BLaER1 (cell line): ENCODE measurements around the gene TENM3.

ENCODE experiments used
- H3K27ac ChIP-seq: shearing (Covaris generic); formaldehyde crosslinking; 2 replicates; pipeline ENCODE4 v1.8.1; 2022
- H3K27me3 ChIP-seq: shearing (Covaris generic); formaldehyde crosslinking; 2 replicates; pipeline ENCODE4 v1.8.1; 2022
- H3K36me3 ChIP-seq: shearing (Covaris generic); formaldehyde crosslinking; 2 replicates; pipeline ENCODE4 v1.8.1; 2022
- H3K4me1 ChIP-seq: shearing (Covaris generic); formaldehyde crosslinking; 2 replicates; pipeline ENCODE4 v1.8.1; 2022
- H3K4me2 ChIP-seq: shearing (Covaris generic); formaldehyde crosslinking; 2 replicates; pipeline ENCODE4 v1.8.1; 2022
- H3K4me3 ChIP-seq: shearing (Covaris generic); formaldehyde crosslinking; 2 replicates; pipeline ENCODE4 v1.8.1; 2022
- H3K9ac ChIP-seq: shearing (Covaris generic); formaldehyde crosslinking; 2 replicates; pipeline ENCODE4 v1.8.1; 2022
- H3K9me3 ChIP-seq: shearing (Covaris generic); formaldehyde crosslinking; 2 replicates; pipeline ENCODE4 v1.8.1; 2022
- H4K20me1 ChIP-seq: shearing (Covaris generic); formaldehyde crosslinking; 2 replicates; pipeline ENCODE4 v1.8.1; 2022
- Cebpa-rat ChIP-seq: shearing (Covaris generic); IDR thresholded peaks from 2 replicates; pipeline ENCODE4 v1.8.1; 2022

TENM3 gene

DNA sequence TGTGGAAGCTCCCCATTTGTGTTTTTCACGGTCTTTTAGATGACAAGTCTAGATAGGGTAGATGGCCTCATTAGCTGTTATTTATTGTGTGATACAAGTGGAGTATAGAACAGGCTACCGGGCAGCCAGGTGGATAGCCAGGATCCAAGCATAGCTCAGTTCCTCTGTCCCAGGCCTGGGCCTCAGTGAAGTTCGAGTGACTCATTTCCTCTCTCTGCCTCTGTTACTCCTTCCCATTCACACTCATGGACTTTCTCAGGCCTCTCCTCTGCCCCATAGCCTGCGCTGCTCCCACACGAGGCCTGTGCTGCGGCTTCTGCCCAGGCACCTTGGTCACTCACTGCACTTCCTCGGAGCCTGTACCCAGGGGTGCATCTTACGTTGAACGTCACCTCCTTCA is 54.5 kb downstream of the TENM3 start:
- Histone ChIP-seq H3K9me3 (no peaks in the 10 kb centered on the region), H3K4me3 (no peak overlapping the region), H3K9ac (no peak overlapping the region), H3K4me1 (0 out of 2 replicates have a peak, but pooled peaks cover 2% of the 10 kb centered on the region), H4K20me1 (no peaks in the 10 kb centered on the region), H3K27me3 (no peaks in the 10 kb centered on the region), H3K36me3 (no peaks in the 10 kb centered on the region), H3K27ac (no peak overlapping the region), H3K4me2 (no peak overlapping the region)
- no peak for TF ChIP-seq Cebpa-rat

DNA sequence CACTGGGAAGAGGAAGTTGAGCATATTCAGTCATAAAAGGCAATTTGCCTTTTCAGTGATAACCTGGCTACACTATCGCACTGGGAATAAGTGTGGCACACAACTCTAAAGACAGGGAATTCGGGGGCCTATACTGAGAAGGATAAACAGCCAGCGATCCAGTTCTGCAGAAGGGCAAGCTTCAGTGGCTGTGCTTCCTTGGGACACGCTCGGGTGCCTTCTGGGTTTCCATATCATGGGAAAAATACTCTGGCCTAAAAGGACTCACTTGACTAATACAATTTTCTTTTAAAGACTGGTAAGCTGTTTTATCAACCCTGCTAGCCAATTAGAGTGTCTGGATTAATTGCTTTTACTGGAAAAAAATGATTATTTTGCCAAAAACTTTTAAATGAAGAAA is 58.5 kb downstream of the TENM3 start:
- no peaks in the 10 kb centered on the region for H3K36me3 ChIP-seq
- H3K9ac ChIP-seq = no peak overlapping the region
- no peak overlapping the region for H3K27ac ChIP-seq
- H4K20me1 ChIP-seq = no peaks in the 10 kb centered on the region
- no peaks in the 10 kb centered on the region for H3K9me3 ChIP-seq
- H3K4me3 ChIP-seq = no peak overlapping the region
- TF ChIP-seq Cebpa-rat = no peak
- no peaks in the 10 kb centered on the region for H3K27me3 ChIP-seq
- no peak overlapping the region for H3K4me2 ChIP-seq
- H3K4me1 ChIP-seq = no peaks in the 10 kb centered on the region

DNA sequence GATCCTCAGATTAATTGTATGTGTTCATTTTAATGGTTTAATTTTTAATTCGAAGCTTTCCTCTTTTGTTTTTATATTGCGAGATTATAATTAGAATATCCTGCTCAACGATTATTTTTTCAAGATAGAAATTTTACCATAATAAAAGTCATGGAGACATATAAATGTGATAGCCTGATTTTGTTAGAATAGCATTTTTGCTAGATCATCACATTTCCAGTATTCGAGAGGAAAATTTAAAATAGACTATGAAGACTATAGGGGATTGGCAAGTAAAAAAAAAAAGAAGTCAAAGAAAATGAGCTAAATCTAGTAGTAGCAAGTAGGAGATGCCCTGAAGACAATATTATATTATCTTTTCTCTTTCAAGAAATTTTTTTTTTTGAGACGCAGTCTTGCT is 60.6 kb downstream of the TENM3 start:
- Histone ChIP-seq H4K20me1 (no peaks in the 10 kb centered on the region), H3K27me3 (no peaks in the 10 kb centered on the region), H3K4me3 (no peak overlapping the region), H3K36me3 (no peaks in the 10 kb centered on the region), H3K9me3 (no peaks in the 10 kb centered on the region), H3K4me2 (no peak overlapping the region), H3K27ac (no peak overlapping the region), H3K9ac (no peak overlapping the region), H3K4me1 (no peaks in the 10 kb centered on the region)
- TF ChIP-seq Cebpa-rat = no peak

DNA sequence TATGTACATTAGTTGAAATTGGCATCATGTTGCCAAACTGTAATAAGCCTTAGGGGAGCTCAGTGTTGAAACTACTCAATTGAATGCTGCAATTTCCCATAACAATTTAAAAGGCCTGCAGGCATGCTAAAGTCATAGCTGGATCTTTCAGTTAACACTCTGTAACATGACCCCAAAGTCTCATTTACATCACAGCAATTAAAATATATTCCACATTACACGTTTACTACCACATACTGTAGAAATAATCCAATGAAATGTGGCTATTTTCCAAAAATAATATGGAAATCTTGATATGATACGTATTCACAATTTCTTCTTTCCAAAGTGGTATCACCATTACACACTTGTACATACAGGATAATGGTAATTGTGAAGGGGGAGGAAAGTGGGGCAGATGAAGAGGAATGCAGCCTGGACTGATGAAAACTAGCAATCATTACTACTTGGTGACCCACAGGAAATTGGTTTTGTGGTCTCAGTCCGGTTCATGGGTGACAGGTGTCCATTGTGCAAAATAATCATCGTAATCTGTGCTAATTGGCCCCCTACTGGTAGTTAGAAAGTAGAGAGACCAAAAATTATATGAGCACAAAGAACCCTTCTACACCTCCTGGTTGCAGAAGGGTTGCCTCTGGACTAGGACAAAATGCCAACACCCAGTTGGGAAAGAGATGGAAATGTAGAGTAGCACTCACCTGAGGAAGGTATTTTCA is 63.7 kb downstream of the TENM3 start:
- Histone ChIP-seq H3K27me3 (no peaks in the 10 kb centered on the region), H3K9ac (no peak overlapping the region), H3K4me2 (no peak overlapping the region), H3K36me3 (no peaks in the 10 kb centered on the region), H3K4me3 (no peak overlapping the region), H4K20me1 (no peaks in the 10 kb centered on the region), H3K4me1 (no peaks in the 10 kb centered on the region), H3K9me3 (no peaks in the 10 kb centered on the region), H3K27ac (no peak overlapping the region)
- TF ChIP-seq Cebpa-rat = no peak

DNA sequence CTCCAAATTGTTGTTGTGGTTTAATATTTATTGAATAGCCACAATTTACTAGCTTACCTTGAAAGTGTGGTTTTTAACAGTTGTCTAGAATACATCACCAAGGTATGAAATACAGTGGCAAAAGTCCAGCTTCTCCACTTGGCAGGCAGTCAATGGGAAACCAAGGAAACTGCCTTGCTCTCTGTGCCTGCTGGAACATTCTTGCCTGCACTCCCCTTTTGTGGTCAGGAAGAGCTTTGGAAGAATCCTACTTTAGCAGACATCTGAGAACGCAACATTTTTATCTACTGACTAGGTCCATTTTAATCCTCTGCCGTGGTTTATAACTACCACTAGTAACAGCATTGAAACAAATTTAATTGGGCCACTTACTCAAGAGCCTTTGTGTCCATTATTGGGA is 64.5 kb downstream of the TENM3 start:
- no peaks in the 10 kb centered on the region for H3K27me3 ChIP-seq
- H3K4me1 ChIP-seq = no peaks in the 10 kb centered on the region
- H4K20me1 ChIP-seq = no peaks in the 10 kb centered on the region
- no peaks in the 10 kb centered on the region for H3K9me3 ChIP-seq
- H3K27ac ChIP-seq = no peak overlapping the region
- TF ChIP-seq Cebpa-rat = no peak
- no peak overlapping the region for H3K9ac ChIP-seq
- no peaks in the 10 kb centered on the region for H3K36me3 ChIP-seq
- no peak overlapping the region for H3K4me2 ChIP-seq
- no peak overlapping the region for H3K4me3 ChIP-seq

DNA sequence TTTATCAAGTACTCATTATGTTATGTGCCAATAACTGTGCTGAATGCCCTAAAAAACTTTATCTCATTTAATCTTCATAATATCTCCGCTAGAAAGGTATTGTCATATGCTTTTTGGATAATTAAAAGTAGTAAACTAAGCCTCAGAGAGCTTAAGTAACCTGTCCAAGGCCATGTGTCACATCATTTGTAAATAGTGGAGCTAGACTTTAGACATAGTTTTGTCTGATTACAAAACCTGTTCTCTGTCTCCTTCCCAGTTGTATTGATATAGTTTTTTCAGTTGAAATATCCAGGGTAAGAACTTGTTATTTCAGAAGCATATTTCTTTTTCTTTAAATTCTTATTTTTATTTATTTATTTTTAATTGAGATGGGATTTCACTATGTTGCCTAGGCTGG is 66.7 kb downstream of the TENM3 start:
- peaks cover 14% of the 10 kb centered on the region for H3K9me3 ChIP-seq
- no peaks in the 10 kb centered on the region for H4K20me1 ChIP-seq

DNA sequence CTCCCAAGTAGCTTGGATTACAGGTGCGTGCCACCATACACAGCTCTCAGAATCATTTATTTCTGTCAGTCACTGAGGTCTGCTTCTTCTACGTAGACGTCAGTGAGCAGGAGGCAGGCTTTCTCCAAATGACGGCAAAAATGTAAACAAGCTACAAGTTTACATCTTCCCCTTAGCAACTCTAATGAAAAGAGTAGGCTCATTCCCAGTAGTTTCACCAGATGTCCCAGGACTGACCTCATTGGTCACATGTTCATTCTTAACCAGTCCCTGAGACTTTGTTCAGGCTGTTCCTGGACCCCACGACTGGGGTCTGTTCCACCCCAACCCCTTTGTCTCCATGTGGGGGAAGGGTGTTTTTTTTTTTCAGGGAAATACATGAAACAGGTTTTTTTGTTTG is 67.1 kb downstream of the TENM3 start:
- Histone ChIP-seq H3K27me3 (no peaks in the 10 kb centered on the region), H3K4me3 (no peak overlapping the region), H3K4me2 (no peak overlapping the region), H4K20me1 (no peaks in the 10 kb centered on the region), H3K36me3 (0 out of 2 replicates have a peak, but pooled peaks cover 5% of the 10 kb centered on the region), H3K9ac (no peak overlapping the region), H3K9me3 (peaks cover 18% of the 10 kb centered on the region), H3K27ac (no peak overlapping the region), H3K4me1 (no peaks in the 10 kb centered on the region)
- TF ChIP-seq Cebpa-rat = no peak

More for the DNA sequence above, 66.7 kb downstream of the TENM3 start:
- H3K4me2 ChIP-seq = no peak overlapping the region
- TF ChIP-seq Cebpa-rat = no peak
- 0 out of 2 replicates have a peak, but pooled peaks cover 5% of the 10 kb centered on the region for H3K36me3 ChIP-seq
- no peaks in the 10 kb centered on the region for H3K27me3 ChIP-seq
- H3K4me1 ChIP-seq = no peaks in the 10 kb centered on the region
- H3K9ac ChIP-seq = no peak overlapping the region
- no peak overlapping the region for H3K4me3 ChIP-seq
- no peak overlapping the region for H3K27ac ChIP-seq

DNA sequence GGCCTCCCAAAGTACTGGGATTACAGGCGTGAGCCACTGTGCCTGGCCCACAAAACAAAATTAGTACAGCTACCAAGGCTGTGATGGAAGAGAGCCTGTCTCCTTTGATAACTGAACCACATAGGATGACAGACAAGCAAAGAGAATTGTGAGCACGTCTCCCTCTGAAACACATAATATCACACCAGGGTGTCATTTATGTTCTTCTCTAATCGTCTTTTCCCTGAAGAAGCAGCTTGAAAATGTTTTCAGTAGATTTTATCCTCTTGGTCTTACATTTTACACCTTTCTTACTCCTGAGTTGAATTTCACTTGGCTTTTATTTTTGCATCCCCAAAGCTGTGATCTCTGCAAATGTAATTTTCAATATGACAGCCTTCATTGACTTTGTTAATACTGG is 67.8 kb downstream of the TENM3 start:
- Histone ChIP-seq H3K4me3 (no peak overlapping the region), H4K20me1 (no peaks in the 10 kb centered on the region), H3K9me3 (peaks cover 25% of the 10 kb centered on the region), H3K9ac (no peak overlapping the region), H3K4me2 (no peak overlapping the region), H3K27me3 (no peaks in the 10 kb centered on the region), H3K27ac (no peak overlapping the region), H3K4me1 (no peaks in the 10 kb centered on the region), H3K36me3 (0 out of 2 replicates have a peak, but pooled peaks cover 5% of the 10 kb centered on the region)
- TF ChIP-seq Cebpa-rat = no peak

DNA sequence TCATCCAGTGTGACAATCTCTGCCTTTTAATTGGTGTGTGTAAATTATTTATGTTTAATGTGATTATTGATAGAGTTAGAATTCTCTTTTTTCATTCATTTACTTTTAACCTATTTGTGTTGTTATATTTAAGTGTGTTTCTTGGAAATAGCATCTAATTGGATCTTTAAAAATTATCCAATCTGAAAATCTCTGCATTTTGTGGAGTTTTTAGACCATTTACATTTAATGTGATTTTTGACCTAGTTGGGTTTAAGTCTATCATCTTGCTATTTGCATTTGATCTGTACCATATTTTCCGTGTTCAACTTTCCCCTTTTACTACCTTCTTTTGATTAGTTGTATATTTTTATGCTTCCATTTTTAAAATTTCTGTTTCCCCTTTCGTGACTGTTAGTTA is 71.3 kb downstream of the TENM3 start:
- Histone ChIP-seq H3K9ac (no peak overlapping the region), H3K36me3 (0 out of 2 replicates have a peak, but pooled peaks cover 5% of the 10 kb centered on the region), H3K9me3 (peaks cover 34% of the 10 kb centered on the region), H3K4me2 (no peak overlapping the region), H4K20me1 (no peaks in the 10 kb centered on the region), H3K4me1 (no peaks in the 10 kb centered on the region), H3K4me3 (no peak overlapping the region), H3K27me3 (no peaks in the 10 kb centered on the region), H3K27ac (no peak overlapping the region)
- no peak for TF ChIP-seq Cebpa-rat

DNA sequence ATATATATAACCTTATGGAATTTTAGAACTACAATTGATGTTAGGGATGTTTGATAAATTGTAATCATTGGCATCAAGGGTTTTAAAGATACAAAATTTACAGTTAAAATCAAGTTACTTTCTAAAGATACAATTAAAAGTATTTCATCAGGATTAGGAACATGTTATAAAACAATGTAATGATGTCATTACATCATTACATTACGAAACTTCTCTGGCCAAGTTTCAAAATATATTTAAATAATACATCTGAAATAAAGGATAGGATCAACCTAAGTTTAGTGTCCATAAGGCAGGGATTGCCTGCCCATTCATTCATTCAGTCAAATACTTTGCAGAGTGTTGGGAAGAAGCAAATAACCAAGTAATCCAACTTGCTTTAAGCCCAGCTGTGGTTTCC is 75.1 kb downstream of the TENM3 start:
- no peak overlapping the region for H3K9ac ChIP-seq
- no peak overlapping the region for H3K4me2 ChIP-seq
- peaks cover 40% of the 10 kb centered on the region for H3K9me3 ChIP-seq
- no peaks in the 10 kb centered on the region for H3K27me3 ChIP-seq
- H3K27ac ChIP-seq = no peak overlapping the region
- no peaks in the 10 kb centered on the region for H4K20me1 ChIP-seq
- no peaks in the 10 kb centered on the region for H3K4me1 ChIP-seq
- 0 out of 2 replicates have a peak, but pooled peaks cover 5% of the 10 kb centered on the region for H3K36me3 ChIP-seq
- TF ChIP-seq Cebpa-rat = no peak
- H3K4me3 ChIP-seq = no peak overlapping the region

DNA sequence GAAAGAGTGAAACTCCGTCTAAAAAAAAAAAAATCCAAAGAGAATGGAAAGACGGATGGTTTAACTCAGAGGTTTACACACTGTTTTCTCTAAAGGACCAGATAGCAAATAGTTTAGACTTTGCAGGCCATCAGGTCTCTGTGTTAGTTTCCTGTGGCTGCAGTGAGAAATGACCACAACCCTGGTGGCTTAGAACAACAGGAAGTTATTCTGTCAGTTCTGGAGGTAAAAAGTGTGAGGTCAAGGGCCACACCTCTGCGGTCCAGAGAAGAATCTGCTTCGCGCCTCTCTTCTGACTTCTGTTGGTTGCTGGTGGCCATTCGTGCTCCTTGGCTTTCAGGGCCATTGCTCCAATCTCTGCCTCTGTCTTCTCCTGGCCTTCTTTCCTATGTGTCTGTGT is 76.9 kb downstream of the TENM3 start:
- Histone ChIP-seq H3K27ac (no peak overlapping the region), H3K9ac (no peak overlapping the region), H3K27me3 (no peaks in the 10 kb centered on the region), H3K4me1 (no peaks in the 10 kb centered on the region), H4K20me1 (no peaks in the 10 kb centered on the region), H3K36me3 (peaks cover 10% of the 10 kb centered on the region), H3K4me2 (no peak overlapping the region), H3K9me3 (peaks cover 24% of the 10 kb centered on the region), H3K4me3 (no peak overlapping the region)
- no peak for TF ChIP-seq Cebpa-rat
